Endothelial cell (in vitro differentiated cells): ENCODE data around the gene SLC51B. TPM values are rescaled to one million over a fixed set of nuclear protein-coding genes. Genes with fewer than 3 reads are reported as not detected.

Experiments
- DNase-seq: peaks from one replicate; pipeline ENCODE4 v3.0.0; 2021; ENCODE audit warnings: low spot score
- H3K27ac Mint-ChIP-seq: one replicate; pipeline ENCODE4 v1.8.0; 2021; ENCODE audit warnings: mixed read lengths, inconsistent platforms; ENCODE audit not compliant: unreplicated experiment
- H3K27me3 Mint-ChIP-seq: one replicate; pipeline ENCODE4 v1.8.0; 2021; ENCODE audit warnings: mild to moderate bottlenecking, moderate library complexity, mixed read lengths, inconsistent platforms; ENCODE audit not compliant: unreplicated experiment
- H3K36me3 Mint-ChIP-seq: one replicate; pipeline ENCODE4 v1.8.0; 2021; ENCODE audit warnings: mild to moderate bottlenecking, low read depth, mixed read lengths, inconsistent platforms; ENCODE audit not compliant: unreplicated experiment
- H3K4me1 Mint-ChIP-seq: one replicate; pipeline ENCODE4 v1.8.0; 2021; ENCODE audit warnings: mild to moderate bottlenecking, mixed read lengths, inconsistent platforms; ENCODE audit not compliant: unreplicated experiment
- H3K4me3 Mint-ChIP-seq: one replicate; pipeline ENCODE4 v1.8.0; 2021; ENCODE audit warnings: mild to moderate bottlenecking, mixed read lengths, inconsistent platforms; ENCODE audit not compliant: unreplicated experiment
- H3K9me3 Mint-ChIP-seq: one replicate; pipeline ENCODE4 v1.8.0; 2021; ENCODE audit warnings: mixed read lengths, inconsistent platforms; ENCODE audit not compliant: unreplicated experiment
- total RNA-seq: library from RNA; stranded (reverse); fragmentation: NEBNext Ultra II Directional; extraction: Animal tissue kit (Norgen Biotek cat#: 25700); gene quantifications from one replicate; pipeline ENCODE4 v1.2.1, GENCODE V29; 2021; ENCODE audit not compliant: unreplicated experiment
- TF ChIP-seq, protein P1 (sequence below): fragments of 200-600 bp; sonication (generic); IDR thresholded peaks from one replicate; pipeline ENCODE4 v1.5.0; 2021; ENCODE audit warnings: antibody characterized with exemption; ENCODE audit not compliant: unreplicated experiment

The SLC51B gene
- total RNA-seq, 1 donor from 2014 or later, result not detected

DNA sequence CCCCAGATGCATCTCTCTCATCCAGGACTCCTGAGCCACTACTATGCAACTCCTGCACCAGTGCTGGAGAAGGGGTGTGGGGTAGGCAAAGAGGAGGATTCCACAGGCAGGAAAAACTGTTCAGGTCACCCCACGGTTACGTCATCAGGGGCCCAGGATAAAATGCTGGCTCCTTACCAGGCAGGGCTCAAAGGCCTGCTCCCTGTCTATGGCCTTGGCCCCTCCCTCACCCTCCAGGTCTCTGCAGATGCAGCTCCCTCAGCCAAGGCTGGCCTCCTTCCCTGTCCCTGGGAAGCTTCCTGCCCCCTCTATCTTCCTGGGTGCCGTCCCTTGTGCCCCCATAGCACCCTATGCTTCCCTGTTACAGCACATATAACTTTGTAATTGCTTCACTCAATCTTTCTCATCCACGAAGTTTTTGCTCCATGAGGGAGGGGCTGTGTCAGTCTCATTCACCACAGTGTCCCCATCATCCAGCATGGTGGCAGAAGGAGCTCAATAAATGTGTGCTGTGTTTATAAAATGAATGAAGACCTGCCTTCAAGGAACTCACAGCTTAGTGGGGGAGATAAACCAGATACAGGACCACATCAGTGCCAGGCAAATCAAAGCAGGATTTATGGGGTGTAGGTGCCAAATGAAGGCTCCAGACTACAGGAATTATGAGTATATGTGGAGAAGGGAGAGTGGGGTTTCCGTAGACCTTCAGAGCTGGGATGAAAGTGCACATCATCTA is 50.0 kb downstream of the SLC51B start:
- Mint-ChIP-seq H3K36me3 (peaks cover 16% of the 10 kb centered on the region), H3K4me3 (no peak overlapping the region), H3K9me3 (no peaks in the 10 kb centered on the region), H3K27me3 (no peaks in the 10 kb centered on the region), H3K4me1 (no peaks in the 10 kb centered on the region), H3K27ac (no peak overlapping the region)
- DNase-seq, result no peak
- TF ChIP-seq, protein P1, sequence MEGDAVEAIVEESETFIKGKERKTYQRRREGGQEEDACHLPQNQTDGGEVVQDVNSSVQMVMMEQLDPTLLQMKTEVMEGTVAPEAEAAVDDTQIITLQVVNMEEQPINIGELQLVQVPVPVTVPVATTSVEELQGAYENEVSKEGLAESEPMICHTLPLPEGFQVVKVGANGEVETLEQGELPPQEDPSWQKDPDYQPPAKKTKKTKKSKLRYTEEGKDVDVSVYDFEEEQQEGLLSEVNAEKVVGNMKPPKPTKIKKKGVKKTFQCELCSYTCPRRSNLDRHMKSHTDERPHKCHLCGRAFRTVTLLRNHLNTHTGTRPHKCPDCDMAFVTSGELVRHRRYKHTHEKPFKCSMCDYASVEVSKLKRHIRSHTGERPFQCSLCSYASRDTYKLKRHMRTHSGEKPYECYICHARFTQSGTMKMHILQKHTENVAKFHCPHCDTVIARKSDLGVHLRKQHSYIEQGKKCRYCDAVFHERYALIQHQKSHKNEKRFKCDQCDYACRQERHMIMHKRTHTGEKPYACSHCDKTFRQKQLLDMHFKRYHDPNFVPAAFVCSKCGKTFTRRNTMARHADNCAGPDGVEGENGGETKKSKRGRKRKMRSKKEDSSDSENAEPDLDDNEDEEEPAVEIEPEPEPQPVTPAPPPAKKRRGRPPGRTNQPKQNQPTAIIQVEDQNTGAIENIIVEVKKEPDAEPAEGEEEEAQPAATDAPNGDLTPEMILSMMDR, result no peak

GRCh38 chr15:65095747-65096104 is 50.5 kb downstream of the SLC51B start:
- Mint-ChIP-seq H3K4me3 (no peak overlapping the region), H3K4me1 (peaks cover 3% of the 10 kb centered on the region), H3K9me3 (no peaks in the 10 kb centered on the region), H3K36me3 (peaks cover 16% of the 10 kb centered on the region), H3K27me3 (no peaks in the 10 kb centered on the region), H3K27ac (no peak overlapping the region)
- TF ChIP-seq, protein P1, result no peak
- DNase-seq, result no peak

DNA sequence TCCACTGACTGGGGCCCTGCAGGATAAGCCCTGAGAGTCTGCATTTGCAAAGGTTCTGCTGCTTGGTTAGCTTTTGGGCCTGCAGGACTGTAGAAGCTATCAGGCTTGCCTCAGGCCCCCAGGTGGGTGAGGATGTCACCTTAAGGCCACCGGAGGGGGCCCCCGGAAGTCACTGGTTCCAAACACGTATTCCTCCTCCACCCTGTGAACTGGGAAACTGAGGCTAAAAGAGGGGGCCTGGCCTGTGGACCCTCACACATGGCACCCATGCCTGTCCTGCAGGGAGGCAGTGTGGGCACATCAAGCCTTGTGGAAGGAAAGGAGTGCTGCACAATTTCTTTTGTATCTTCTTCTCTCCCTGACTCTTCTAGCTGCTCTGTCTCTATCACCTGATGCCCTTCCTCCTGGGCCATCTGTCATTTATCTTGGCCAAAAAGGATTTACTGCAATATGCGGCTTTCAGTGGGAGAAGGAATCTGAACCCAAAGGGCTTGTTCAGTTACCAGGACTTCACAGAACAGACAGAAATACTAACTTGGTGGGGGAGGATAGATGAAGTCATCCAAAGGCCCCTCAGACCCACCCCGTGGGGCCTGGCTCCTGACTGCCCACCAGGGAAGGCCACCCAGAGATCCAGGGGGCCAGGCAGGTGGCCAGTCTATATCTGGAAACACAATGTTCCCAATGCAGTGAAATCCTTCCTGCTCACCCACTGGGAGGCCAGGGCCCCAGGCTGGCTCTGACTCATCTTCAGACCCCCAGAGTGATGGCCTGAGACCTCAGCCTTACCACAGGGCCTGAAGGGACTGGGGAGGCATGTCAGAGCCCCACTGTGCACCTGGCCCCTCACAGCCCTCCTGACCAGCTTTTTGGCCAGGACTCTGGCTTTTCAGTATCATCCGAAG is 51.5 kb downstream of the SLC51B start:
- TF ChIP-seq, protein P1, result no peak
- Mint-ChIP-seq H3K36me3 (peaks cover 16% of the 10 kb centered on the region), H3K27me3 (peaks cover 4% of the 10 kb centered on the region), H3K9me3 (no peaks in the 10 kb centered on the region), H3K27ac (no peak overlapping the region), H3K4me3 (no peak overlapping the region), H3K4me1 (peaks cover 8% of the 10 kb centered on the region)
- no peak for DNase-seq

- Mint-ChIP-seq H3K4me3 (no peak overlapping the region), H3K27ac (no peak overlapping the region), H3K9me3 (no peaks in the 10 kb centered on the region), H3K4me1 (peaks cover 8% of the 10 kb centered on the region), H3K27me3 (peaks cover 4% of the 10 kb centered on the region), H3K36me3 (peaks cover 16% of the 10 kb centered on the region)
- TF ChIP-seq, protein P1, result no peak
- no peak for DNase-seq
These were observed 52.6 kb downstream of the SLC51B start for GRCh38 chr15:65097651-65098263.
